Ovary (tissue), 3 donors: ENCODE results near the gene AHR.

Source experiments
- CTCF ChIP-seq, 3 donors: fragments of 450-650 bp in 2 of 3; fragments of 200-600 bp in 1 of 3; IDR thresholded peaks; one replicate each; pipeline versions ENCODE4 v1.5.1 to v1.8.0; 2016 to 2022; ENCODE audit warnings: antibody characterized with exemption in 3 of 3, mild to moderate bottlenecking in 1 of 3
- EP300 ChIP-seq: sonication (generic); formaldehyde crosslinking; IDR thresholded peaks from one replicate; pipeline ENCODE4 v1.6.1; 2017; ENCODE audit warnings: antibody characterized with exemption
- POLR2A ChIP-seq: fragments of 450-650 bp; IDR thresholded peaks from one replicate; pipeline ENCODE4 v1.6.1; 2017; ENCODE audit warnings: antibody characterized with exemption, mild to moderate bottlenecking, moderate library complexity
- donor health status: DM: no; HTN: no; CAD: no.

GRCh38 chr7:17391366-17391765 is 92.9 kb downstream of the AHR start:
- TF ChIP-seq CTCF (IDR thresholded peaks at IDR 0.05) (no peak), POLR2A (no peak), EP300 (no peak)
